ENCODE measurements around the gene TIGAR. TPM values are rescaled to one million over a fixed set of nuclear protein-coding genes. Genes with fewer than 3 reads are reported as not detected.

Gene TIGAR
- total and polyA plus RNA-seq, 3 donors from 2014 or later: 5.1 to 14.6 (median 14.2) TPM

DNA sequence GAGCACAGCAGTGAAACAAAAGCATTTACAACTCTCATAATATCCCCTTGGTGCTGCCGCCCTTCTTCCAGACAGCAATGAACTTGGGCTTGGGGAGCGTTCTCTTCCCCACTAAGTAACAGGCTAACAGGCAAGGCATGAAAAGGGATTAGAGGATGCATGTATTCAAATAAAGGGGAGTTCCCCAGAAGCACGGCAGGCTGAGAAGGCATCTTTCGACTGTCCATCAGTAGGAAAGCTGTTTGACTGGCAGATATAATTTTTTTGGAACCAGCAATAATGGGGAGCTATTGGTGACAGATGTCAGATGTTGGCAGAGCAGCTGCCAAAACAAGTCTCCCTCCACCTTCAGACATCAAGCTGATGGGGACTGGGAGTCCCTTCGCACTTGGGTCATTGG is 9.2 kb upstream of the TIGAR start:
- WGBS, 2 donors: 86 to 94% methylated on average over 5 of the region's 5 CpGs
- TF ChIP-seq POLR2A (IDR thresholded peaks at IDR 0.05): no peak
- TF ChIP-seq, protein P1, sequence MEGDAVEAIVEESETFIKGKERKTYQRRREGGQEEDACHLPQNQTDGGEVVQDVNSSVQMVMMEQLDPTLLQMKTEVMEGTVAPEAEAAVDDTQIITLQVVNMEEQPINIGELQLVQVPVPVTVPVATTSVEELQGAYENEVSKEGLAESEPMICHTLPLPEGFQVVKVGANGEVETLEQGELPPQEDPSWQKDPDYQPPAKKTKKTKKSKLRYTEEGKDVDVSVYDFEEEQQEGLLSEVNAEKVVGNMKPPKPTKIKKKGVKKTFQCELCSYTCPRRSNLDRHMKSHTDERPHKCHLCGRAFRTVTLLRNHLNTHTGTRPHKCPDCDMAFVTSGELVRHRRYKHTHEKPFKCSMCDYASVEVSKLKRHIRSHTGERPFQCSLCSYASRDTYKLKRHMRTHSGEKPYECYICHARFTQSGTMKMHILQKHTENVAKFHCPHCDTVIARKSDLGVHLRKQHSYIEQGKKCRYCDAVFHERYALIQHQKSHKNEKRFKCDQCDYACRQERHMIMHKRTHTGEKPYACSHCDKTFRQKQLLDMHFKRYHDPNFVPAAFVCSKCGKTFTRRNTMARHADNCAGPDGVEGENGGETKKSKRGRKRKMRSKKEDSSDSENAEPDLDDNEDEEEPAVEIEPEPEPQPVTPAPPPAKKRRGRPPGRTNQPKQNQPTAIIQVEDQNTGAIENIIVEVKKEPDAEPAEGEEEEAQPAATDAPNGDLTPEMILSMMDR (IDR thresholded peaks at IDR 0.05): no peak
- H3K27me3 ChIP-seq: no peaks in the 10 kb centered on the region
- H3K4me3 ChIP-seq: no peak overlapping the region
- H3K27ac ChIP-seq: no peak overlapping the region
- H3K4me1 ChIP-seq: peaks cover 12% of the 10 kb centered on the region
- intact Hi-C loops (cut with DNase I; ENCODE audit: low total_unique reads): no loop called here
- DNase-seq: no peak
- H3K36me3 ChIP-seq (ENCODE audit: low read depth, missing control alignments): no peaks in the 10 kb centered on the region
- no peaks in the 10 kb centered on the region for H3K9me3 ChIP-seq

DNA sequence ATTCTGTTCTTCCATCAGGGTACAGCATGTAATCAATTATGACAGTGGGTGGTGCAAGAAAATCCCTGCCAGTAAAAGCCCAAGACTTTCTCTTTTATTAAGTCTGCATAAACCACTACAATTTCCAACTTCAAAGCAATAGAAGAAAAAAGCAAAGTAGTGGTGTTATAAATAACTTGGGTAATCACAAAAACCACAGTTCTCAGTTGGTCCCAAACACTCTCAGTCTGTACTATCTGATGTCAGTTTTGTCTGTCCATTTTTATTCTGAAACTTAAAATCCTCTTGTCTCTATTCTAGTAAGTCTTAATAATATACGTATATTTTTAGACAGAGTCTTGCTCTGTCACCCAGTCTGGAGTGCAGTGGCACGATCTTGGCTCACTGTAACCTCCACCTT is 8.8 kb upstream of the TIGAR start:
- DNase-seq: no peak
- 94 to 95% methylated on average over 2 of the region's 2 CpGs for WGBS, 2 donors
- Histone ChIP-seq H3K9me3 (no peaks in the 10 kb centered on the region), H3K4me1 (peaks cover 12% of the 10 kb centered on the region), H3K27ac (no peak overlapping the region), H3K4me3 (no peak overlapping the region), H3K27me3 (no peaks in the 10 kb centered on the region), H3K36me3 (ENCODE audit: low read depth, missing control alignments) (no peaks in the 10 kb centered on the region)
- TF ChIP-seq, protein P1 (IDR thresholded peaks at IDR 0.05): no peak
- no peak for TF ChIP-seq POLR2A (IDR thresholded peaks at IDR 0.05)
- intact Hi-C loops (cut with DNase I; ENCODE audit: low total_unique reads): no loop called here

DNA sequence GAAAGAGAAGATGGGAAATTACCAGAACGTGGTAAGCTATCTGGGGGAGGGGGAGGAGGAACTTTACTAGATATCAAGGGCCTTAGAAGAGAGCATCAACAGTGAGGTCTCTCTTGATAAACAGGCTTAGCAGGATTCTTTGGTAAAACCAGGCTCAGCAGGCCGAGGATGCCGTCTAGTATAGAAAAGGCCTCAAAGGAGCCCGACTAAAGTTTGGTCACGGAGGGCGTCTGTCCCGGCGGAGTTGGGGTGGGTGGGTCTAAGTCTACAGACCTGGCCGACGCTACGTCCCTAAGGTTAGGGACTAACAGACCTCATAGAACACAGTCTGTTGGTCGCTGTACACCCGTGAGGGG is 538 bp upstream of the TIGAR start:
- Histone ChIP-seq H3K4me3 (peak overlapping the region; percentile 92 to 95), H3K27ac (peak overlapping the region; percentile 67 to 85), H3K36me3 (ENCODE audit: low read depth, missing control alignments) (no peaks in the 10 kb centered on the region), H3K27me3 (no peaks in the 10 kb centered on the region), H3K4me1 (peaks cover 17% of the 10 kb centered on the region), H3K9me3 (no peaks in the 10 kb centered on the region)
- intact Hi-C loops (cut with DNase I; ENCODE audit: low total_unique reads): no loop called here
- TF ChIP-seq POLR2A (IDR thresholded peaks at IDR 0.05): no peak
- TF ChIP-seq, protein P1 (IDR thresholded peaks at IDR 0.05): no peak
- no peak for DNase-seq
- WGBS, 2 donors: 0% methylated on average over 10 to 13 of the region's 13 CpGs

DNA sequence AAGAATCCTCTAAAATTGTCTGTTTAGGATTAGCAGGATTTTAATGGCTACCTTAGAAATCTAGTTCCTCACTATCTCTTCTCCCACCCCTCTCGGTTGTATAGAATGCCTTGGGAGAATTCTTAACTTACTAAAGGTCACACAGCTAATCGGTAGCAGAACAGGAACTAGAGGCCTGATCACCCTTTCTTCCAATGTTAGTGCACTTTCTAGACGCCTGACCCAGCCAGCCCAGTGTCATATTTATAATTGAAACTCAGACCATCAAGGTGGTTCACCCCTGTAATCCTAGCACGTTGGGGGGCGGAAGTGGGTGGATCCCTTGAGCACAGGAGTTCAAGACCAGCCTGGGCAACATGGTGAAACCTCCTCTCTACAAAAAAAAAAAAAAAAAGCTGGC is 1.7 kb downstream of the TIGAR start:
- H3K27ac ChIP-seq: no peak overlapping the region
- no peak for DNase-seq
- intact Hi-C loops (cut with DNase I; ENCODE audit: low total_unique reads): no loop called here
- H3K4me3 ChIP-seq: no peak overlapping the region
- H3K4me1 ChIP-seq: peaks cover 17% of the 10 kb centered on the region
- TF ChIP-seq, protein P1 (IDR thresholded peaks at IDR 0.05): no peak
- no peak for TF ChIP-seq POLR2A (IDR thresholded peaks at IDR 0.05)
- WGBS, 2 donors: 58 to 71% methylated on average over 5 of the region's 5 CpGs
- no peaks in the 10 kb centered on the region for H3K27me3 ChIP-seq
- H3K9me3 ChIP-seq: no peaks in the 10 kb centered on the region
- H3K36me3 ChIP-seq (ENCODE audit: low read depth, missing control alignments): no peaks in the 10 kb centered on the region

DNA sequence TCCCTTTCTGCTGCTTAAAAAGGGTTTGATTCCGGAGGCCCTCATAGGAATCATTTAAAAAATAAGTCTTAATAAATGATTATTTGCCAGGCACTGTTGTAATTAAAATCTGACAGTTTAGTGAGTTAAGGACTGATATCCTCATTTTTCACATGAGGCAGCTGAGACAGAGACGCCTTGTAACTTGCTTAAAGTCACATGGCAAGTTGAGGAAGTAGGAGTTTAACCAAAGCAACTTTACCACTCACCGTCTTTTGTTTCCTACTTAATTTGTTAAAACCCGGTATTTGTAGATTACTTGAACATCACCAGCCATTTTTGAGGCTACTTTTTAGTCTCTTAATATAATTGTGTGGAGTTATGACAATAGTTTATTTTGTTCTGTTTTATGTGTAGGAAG is 2.4 kb downstream of the TIGAR start:
- Histone ChIP-seq H3K4me1 (peaks cover 17% of the 10 kb centered on the region), H3K27ac (no peak overlapping the region), H3K9me3 (no peaks in the 10 kb centered on the region), H3K27me3 (no peaks in the 10 kb centered on the region), H3K4me3 (no peak overlapping the region), H3K36me3 (ENCODE audit: low read depth, missing control alignments) (no peaks in the 10 kb centered on the region)
- 61 to 72% methylated on average over 4 of the region's 4 CpGs for WGBS, 2 donors
- no peak for TF ChIP-seq POLR2A (IDR thresholded peaks at IDR 0.05)
- TF ChIP-seq, protein P1 (IDR thresholded peaks at IDR 0.05): no peak
- no peak for DNase-seq
- intact Hi-C loops (cut with DNase I; ENCODE audit: low total_unique reads): no loop called here
